ENCODE results near the gene COL6A5. TPM values are rescaled to one million over a fixed set of nuclear protein-coding genes. Genes with fewer than 3 reads are reported as not detected.
A peak's percentile ranks its signal among the peaks of the same experiment; 100 is the strongest.
"Not testable (repeated sequence)": the region's sequence is repeated elsewhere in the genome, so short reads cannot be mapped to it uniquely, and the experiment has no call there.

COL6A5 gene
- 0.13 TPM for polyA plus RNA-seq (ENCODE audit: insufficient read length)

DNA sequence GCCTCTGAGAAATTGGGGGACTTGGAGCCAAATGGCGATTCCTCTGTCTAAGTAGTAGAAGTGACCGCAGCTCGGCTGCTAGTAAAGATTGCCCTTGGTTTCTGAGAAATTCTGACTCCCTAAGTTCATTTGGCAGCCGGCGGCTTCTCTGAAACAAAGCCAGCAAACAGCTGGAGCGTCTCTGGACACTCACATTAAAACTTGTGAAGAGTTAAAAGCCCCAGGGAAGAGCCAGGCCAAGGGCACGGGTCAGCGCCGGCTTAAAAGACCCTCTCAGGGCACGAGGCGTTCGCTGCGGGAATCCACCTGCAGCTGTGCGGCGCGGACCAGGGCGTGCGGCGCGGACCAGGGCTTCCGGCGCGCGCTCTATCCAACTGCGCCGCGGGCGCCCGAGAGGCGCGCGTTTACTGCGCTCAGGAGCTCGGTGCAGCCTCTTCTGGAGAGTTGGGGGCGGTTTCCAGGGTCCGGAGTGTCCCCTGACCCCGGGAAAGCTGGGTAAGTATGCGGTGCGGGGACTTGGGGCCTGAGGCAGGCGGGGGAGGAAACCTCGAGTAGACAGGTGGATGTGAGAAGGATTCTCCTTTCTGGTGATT is at the start of gene COL6A5:
COL6A5 (plus strand) TSS at position 186 of the 593 bp plus-strand sequence. CDS start 27,967 bp downstream, outside the sequence.
- DNase-seq (ENCODE audit: low read depth): no peak

GRCh38 chr3:130299531-130299930 is 45.9 kb upstream of the COL6A5 start:
- no peak for DNase-seq (ENCODE audit: low read depth)

DNA sequence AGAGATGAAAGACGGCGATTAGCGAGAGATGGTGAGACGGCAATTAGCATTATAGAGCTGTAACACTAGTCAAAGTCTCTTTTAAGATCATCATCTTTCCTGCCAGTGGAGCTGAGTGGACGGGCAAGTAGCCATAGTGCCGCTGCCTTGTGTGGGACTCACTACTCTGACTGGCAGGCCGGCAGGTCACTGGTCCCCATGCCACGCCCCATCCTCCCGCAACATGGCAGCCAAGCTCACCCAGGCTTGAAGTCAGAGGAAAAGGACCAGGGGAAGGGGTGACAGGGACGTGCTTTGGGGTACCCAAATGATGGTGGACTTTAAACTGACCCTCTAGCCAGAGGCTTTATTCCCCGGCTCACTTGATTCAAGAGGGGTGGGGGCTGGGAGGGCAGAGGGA is 44.6 kb upstream of the COL6A5 start:
- DNase-seq (ENCODE audit: low read depth): no peak

GRCh38 chr3:130310109-130310508 is 35.4 kb upstream of the COL6A5 start:
- no peak for DNase-seq (ENCODE audit: low read depth)

- no peak for DNase-seq (ENCODE audit: low read depth)
Observed at GRCh38 chr3:130312374-130312773, 33.1 kb upstream of the COL6A5 start.

- DNase-seq (ENCODE audit: low read depth): peak; percentile 49
Observed at GRCh38 chr3:130316169-130316568, 29.3 kb upstream of the COL6A5 start.

- DNase-seq (ENCODE audit: low read depth): no peak
Observed at GRCh38 chr3:130323503-130323902, 22.0 kb upstream of the COL6A5 start.

DNA sequence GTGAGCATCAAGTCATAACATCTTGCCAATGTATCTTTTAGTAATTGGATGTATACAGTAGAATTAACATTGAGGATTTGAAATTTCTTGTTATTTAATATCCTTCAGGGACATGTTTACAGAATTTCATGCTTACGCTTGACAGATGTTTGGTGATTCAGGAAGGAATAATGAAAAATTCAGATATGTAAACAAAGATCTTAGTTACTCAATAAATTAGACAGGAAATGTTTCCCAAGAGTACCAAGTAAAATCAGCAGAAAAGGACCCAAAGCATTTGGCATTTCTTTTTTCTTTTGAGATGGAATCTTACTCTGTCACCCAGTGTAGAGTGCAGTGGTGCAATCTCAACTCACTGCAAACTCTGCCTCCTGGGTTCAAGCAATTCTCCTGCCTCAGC is 4.7 kb upstream of the COL6A5 start:
- no peak for DNase-seq (ENCODE audit: low read depth)

DNA sequence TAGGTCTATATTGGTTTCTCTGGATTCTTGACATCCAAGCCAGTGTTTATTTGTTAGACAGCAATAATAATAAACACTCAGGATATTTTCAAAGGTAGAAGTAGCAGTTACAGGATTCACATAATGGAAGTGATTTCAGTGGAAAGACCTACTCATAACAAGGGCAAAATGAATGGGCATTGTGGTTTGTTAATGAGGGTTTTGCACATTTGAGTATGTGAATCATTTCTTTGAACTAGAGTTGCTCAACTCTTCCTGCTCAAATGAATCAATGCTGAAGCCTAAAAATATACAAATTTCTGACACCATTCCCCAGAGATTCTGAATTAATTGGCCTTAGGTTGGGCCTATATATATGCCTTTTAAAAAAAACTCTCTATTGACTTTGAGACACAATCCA is 4.1 kb upstream of the COL6A5 start:
- no peak for DNase-seq (ENCODE audit: low read depth)

GRCh38 chr3:130341882-130342281 is 3.6 kb upstream of the COL6A5 start:
- DNase-seq (ENCODE audit: low read depth): no peak

DNA sequence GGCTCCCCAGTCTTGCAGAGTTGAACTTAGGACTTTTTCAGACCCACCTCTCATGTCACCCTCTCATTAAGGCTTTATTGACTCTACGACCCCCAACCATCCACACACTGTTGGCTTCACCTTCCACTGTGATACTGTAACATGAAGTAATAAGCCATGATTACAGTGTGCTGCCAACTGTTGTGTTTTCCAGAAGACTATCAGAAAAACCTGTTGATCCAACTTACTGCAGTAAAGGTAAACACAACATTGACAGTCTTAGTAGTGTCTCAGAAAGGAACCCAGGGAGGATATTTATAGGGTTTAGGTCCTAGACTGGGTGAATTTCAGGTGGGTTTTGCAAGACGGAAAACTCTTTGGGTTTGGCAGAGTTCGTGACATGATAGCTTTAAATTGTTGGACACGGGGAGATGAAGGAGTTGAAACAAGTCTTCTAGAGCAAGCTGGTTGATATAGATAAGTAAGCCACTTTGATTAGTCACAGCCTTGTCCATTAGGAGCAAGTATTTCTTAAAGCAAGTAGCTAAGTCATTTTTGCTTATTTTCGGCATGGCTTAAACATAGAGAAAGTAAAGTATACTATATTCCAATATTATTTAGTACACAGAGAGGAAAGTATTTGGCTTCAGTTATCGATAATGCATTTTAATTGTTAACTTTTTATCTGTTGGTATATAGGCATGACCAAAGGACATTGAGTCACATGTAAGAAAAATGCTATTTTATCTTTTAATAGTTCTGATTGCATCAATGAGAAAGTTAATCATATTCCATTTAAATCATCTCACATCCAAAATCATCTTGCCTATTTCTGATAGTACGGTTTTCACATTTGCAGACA is 2.4 kb upstream of the COL6A5 start:
- no peak for DNase-seq (ENCODE audit: low read depth)

DNA sequence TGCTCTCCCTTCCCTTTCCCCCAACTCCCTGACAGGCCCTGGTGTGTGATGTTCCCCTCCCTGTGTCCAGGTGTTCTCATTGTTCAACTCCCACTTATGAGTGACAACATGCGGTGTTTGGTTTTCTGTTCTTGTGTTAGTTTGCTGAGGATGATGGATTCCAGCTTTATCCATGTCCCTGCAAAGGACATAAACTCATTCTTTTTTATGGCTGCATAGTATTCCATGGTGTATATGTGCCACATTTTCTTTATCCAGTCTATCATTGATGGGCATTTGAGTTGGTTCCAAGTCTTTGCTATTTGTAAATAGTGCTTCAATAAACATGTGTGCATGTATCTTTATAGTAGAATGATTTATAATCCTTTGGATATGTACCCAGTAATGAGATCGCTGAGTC is 2.8 kb downstream of the COL6A5 start:
- not testable (repeated sequence) for DNase-seq (ENCODE audit: low read depth)

DNA sequence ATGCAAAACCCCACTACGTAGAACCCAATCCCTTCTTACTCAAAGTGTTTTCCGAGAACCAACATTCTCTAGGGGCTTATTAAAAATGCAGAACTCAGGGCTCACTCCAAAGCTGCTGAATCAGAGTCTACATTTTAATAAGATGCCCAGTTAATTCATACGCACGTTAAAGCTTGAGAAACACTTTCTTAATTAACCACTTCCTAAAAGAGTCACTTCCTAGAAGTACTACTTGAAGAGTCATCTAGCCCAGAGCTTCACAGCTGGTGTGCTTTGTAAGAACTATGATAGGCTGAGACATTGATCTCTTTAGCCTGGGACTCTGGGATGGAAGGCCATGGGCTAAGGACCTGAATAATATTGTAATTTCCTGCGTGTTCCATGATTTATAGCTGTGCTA is 9.0 kb downstream of the COL6A5 start:
- no peak for DNase-seq (ENCODE audit: low read depth)

- DNase-seq (ENCODE audit: low read depth): no peak
Observed at GRCh38 chr3:130374033-130374432, 28.6 kb downstream of the COL6A5 start.

GRCh38 chr3:130374908-130375307 is 29.4 kb downstream of the COL6A5 start:
- DNase-seq (ENCODE audit: low read depth): no peak

DNA sequence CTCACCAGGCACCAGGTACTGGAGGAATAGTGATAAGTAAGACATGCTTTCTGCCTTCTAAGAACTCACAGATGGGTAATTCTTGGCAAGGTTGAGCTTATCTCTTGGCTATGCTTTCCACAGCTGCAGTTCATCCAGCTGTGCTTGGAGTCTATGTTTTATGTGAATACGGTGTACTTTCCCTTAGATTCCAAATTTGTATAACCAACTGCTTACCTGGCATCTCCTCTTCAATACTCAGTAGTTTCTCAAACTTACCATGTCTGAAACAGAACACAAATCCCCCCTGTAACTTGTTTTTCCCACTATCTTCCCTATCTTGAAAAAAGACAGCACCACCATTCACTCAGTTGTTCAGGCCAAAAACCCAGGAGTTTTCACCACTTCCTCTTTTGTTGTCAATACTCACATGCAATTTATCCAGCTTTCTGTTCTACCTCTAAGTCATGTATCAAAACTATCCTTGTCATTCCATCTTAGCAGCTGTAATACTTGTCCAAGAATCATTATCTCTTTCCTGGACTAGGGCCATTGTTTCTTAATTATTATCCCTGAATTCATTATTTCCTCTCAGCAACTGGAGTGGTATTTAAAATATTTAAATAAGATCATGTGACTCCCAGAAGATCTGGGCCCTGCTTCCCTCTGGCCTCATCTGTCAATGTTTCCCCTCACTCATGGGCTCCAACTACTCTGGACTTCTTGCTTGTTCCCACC is 32.6 kb downstream of the COL6A5 start:
- no peak for DNase-seq (ENCODE audit: low read depth)

DNA sequence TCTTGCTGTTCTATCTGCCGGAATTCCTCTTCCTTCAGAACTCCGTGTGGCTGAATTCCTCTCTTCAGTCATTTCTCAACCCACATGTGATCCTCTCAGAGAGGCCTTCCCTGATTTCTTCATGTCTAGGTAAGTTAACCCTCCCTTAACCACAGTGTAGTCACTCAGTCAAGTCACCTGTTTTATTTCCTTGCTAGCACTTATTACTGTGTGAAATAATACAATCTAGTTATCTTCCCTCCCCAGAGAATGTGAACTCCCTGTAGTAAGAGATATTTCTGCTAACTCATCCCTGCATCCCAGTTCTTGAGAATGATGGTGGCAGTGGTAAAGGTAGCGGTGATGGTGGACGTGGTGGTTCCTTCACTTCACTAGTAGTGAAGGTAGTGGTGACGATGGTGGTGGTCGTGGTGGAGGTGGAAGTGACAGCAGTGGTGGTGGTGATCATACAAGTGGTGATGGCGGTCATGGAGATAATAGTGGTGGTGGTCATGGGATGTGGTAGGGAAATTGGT is 33.3 kb downstream of the COL6A5 start:
- DNase-seq (ENCODE audit: low read depth): no peak

GRCh38 chr3:130379274-130379673 is 33.8 kb downstream of the COL6A5 start:
- DNase-seq (ENCODE audit: low read depth): no peak

DNA sequence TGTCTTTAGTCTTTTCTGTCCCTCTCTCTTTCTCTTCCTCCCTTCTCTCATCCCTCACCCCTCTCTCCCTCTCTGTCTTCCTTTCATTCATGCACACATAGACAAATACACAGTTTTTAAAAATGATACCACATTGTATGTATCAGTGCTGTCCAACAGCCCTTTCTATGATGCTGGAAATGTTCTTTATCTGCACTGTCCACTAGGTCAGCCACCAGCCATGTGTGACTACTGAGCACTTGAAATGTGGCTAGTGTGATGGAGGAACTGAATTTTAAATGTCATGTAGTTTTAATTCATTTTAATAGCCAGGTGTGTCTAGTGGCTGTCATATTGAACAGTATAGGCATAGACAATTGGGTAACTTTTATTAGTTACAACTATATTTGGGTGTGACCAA is 34.9 kb downstream of the COL6A5 start:
- DNase-seq (ENCODE audit: low read depth): no peak

DNA sequence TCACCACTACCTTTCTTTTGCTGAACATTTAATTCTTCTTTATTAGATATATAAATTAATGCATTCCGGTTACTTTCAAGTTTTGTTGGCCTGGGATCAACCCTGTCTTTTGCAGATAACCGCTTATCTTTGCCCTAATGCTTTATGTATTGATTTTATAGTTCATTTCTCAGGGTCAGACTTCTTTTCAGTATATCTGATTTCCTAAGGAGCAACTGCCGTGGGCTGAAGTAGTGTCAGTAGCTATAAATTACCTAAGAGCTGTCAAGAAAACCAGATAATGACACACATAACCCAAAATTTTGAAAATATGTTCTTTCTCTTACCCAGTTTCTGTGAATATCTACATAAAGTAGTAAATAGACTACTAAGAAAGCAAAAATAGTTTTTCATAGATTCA is 38.0 kb downstream of the COL6A5 start:
- no peak for DNase-seq (ENCODE audit: low read depth)

GRCh38 chr3:130384476-130385025 is 39.1 kb downstream of the COL6A5 start:
- DNase-seq (ENCODE audit: low read depth): no peak

DNA sequence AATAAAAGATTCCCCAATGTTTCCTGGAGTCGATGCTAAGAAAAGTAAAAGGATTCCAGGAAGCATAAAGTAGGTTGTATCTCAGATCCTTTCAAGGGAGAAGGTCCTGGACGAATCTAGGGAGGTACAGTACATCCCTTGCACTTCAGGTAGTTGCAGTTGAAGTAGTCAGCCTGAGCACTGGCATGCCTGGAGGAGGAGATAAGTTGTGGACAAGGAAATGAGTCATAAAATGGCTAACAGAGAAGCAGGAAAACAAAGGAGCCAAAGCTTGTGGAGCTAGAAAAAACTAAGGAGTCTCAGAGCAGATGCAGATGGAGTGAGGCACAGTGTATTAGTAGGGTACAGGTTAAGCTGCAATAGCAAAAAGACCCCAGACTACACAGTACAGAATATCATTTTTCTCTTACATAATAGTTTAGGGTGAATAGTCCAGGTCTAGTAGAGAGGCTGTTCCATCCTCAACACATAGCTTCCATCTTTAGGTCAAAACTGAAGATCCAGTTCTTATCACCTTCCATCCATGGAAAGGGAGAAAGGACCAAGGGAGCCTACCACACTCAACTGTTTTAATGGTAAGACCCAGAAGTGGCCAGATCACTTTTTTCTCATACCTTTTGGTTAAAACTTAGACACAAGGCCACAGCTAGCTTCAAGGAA is 41.3 kb downstream of the COL6A5 start:
- DNase-seq (ENCODE audit: low read depth): no peak
